ELF-1 (cell line): ENCODE results near the gene GSS.
"Not testable (repeated sequence)": the region's sequence is repeated elsewhere in the genome, so short reads cannot be mapped to it uniquely, and the experiment has no call there.

Experiments
- DNase-seq: peaks from one replicate; pipeline ENCODE4 v3.0.0-alpha.2; 2016; ENCODE audit warnings: low read depth, low spot score

Gene GSS

GRCh38 chr20:34907616-34908469 lies 47.8 kb downstream of the GSS start:
- peak; percentile 25 for DNase-seq

- no peak for DNase-seq
These were observed 51.4 kb downstream of the GSS start for GRCh38 chr20:34904202-34904621.

GRCh38 chr20:34898731-34899130 lies 56.9 kb downstream of the GSS start:
- DNase-seq: not testable (repeated sequence)

GRCh38 chr20:34898129-34898528 lies 57.5 kb downstream of the GSS start:
- DNase-seq: not testable (repeated sequence)

GRCh38 chr20:34896086-34896621 lies 59.5 kb downstream of the GSS start:
- DNase-seq: no peak

GRCh38 chr20:34895465-34895864 lies 60.1 kb downstream of the GSS start:
- DNase-seq: no peak

- DNase-seq: no peak
These were observed 60.9 kb downstream of the GSS start for GRCh38 chr20:34894723-34895122.

- DNase-seq: no peak
These were observed 62.9 kb downstream of the GSS start for GRCh38 chr20:34892671-34893070.

GRCh38 chr20:34891166-34892062 lies 64.2 kb downstream of the GSS start:
- DNase-seq: no peak

- no peak for DNase-seq
These were observed 67.1 kb downstream of the GSS start for GRCh38 chr20:34888468-34888867.

GRCh38 chr20:34887023-34887422 lies 68.6 kb downstream of the GSS start:
- DNase-seq: no peak

- DNase-seq: no peak
These were observed 69.5 kb downstream of the GSS start for GRCh38 chr20:34886122-34886521.

GRCh38 chr20:34884260-34884659 lies 71.3 kb downstream of the GSS start:
- no peak for DNase-seq

GRCh38 chr20:34883809-34884208 lies 71.8 kb downstream of the GSS start:
- no peak for DNase-seq

- no peak for DNase-seq
These were observed 72.4 kb downstream of the GSS start for GRCh38 chr20:34883087-34883688.

- DNase-seq: no peak
These were observed 73.9 kb downstream of the GSS start for GRCh38 chr20:34881689-34882088.

GRCh38 chr20:34880971-34881370 lies 74.6 kb downstream of the GSS start:
- DNase-seq: not testable (repeated sequence)

GRCh38 chr20:34880215-34880850 lies 75.3 kb downstream of the GSS start:
- DNase-seq: no peak
